Upper lobe of left lung (tissue), 4 donors: Measurements from ENCODE around the gene KLHDC8A.

Source experiments
- CTCF ChIP-seq, 6 experiments: fragments of 450-650 bp in 4 of 6; fragments of 200-600 bp in 2 of 6; sonication (generic) in 2 of 6; IDR thresholded peaks; one replicate each; pipeline ENCODE4 v1.5.1; 2016 to 2019; ENCODE audit warnings: antibody characterized with exemption in 6 of 6
- POLR2A ChIP-seq, 4 donors: fragments of 450-650 bp; IDR thresholded peaks; one replicate each; pipeline ENCODE4 v1.5.1; 2016 to 2017; ENCODE audit warnings: antibody characterized with exemption in 4 of 4, mild to moderate bottlenecking in 2 of 4

- TF ChIP-seq POLR2A (IDR thresholded peaks at IDR 0.05) = no peak
- no peak for TF ChIP-seq CTCF (IDR thresholded peaks at IDR 0.05)
These were observed 3.1 kb downstream of the KLHDC8A start for GRCh38 chr1:205353612-205354011.
